Liver (tissue), 3 donors: ENCODE data around the gene WWOX.
A peak's percentile ranks its signal among the peaks of the same experiment; 100 is the strongest.

Experiments used
- EGR1 ChIP-seq, 2 donors: IDR thresholded peaks; 2 replicates each; pipeline ENCODE4 v1.6.1; 2016 to 2018; ENCODE audit warnings: antibody characterized with exemption in 2 of 2, low read depth in 2 of 2
- FOXA1 ChIP-seq: IDR thresholded peaks from 2 replicates; pipeline ENCODE4 v1.6.1; 2016; ENCODE audit warnings: antibody characterized with exemption
- GABPA ChIP-seq, 2 donors: IDR thresholded peaks in 1 of 2; conservative IDR thresholded peaks in 1 of 2; 2 replicates each; pipeline ENCODE4 v1.6.1; 2016; ENCODE audit warnings: antibody characterized with exemption in 2 of 2, mild to moderate bottlenecking in 1 of 2, moderate library complexity in 1 of 2
- HNF4A ChIP-seq, 2 donors: conservative IDR thresholded peaks; 2 replicates each; pipeline ENCODE4 v1.6.1; 2016; ENCODE audit warnings: antibody characterized with exemption in 2 of 2, mild to moderate bottlenecking in 2 of 2
- JUND ChIP-seq, 2 donors: IDR thresholded peaks; 2 replicates each; pipeline ENCODE4 v1.6.1; 2016; ENCODE audit warnings: antibody characterized with exemption in 2 of 2
- RAD21 ChIP-seq, 2 donors: IDR thresholded peaks; 2 replicates each; pipeline ENCODE4 v1.6.1; 2016; ENCODE audit warnings: antibody characterized with exemption in 2 of 2, mild to moderate bottlenecking in 2 of 2
- RXRA ChIP-seq, 2 donors: IDR thresholded peaks; 2 replicates each; pipeline ENCODE4 v1.6.1; 2017 to 2018; ENCODE audit warnings: antibody characterized with exemption in 2 of 2, mild to moderate bottlenecking in 1 of 2
- TAF1 ChIP-seq: conservative IDR thresholded peaks from 2 replicates; pipeline ENCODE4 v1.6.1; 2016; ENCODE audit warnings: antibody characterized with exemption, mild to moderate bottlenecking
- YY1 ChIP-seq: IDR thresholded peaks from 2 replicates; pipeline ENCODE4 v1.6.1; 2016; ENCODE audit warnings: antibody characterized with exemption, mild to moderate bottlenecking
- TF ChIP-seq, protein P1 (sequence below): fragments of 150-350 bp; IDR thresholded peaks from 2 replicates; pipeline ENCODE4 v1.5.1; 2017; ENCODE audit warnings: improper control_type of control experiment, low read depth, low read length; ENCODE audit not compliant: missing input control
- TF ChIP-seq, protein P2 (sequence below): IDR thresholded peaks from 2 replicates; pipeline ENCODE4 v1.6.1; 2016; ENCODE audit warnings: antibody characterized with exemption
- TF ChIP-seq, protein P3 (sequence below): IDR thresholded peaks from 2 replicates; pipeline ENCODE4 v1.6.1; 2016; ENCODE audit warnings: antibody characterized with exemption
- TF ChIP-seq, protein P4 (sequence below): IDR thresholded peaks from 2 replicates; pipeline ENCODE4 v1.6.1; 2016; ENCODE audit warnings: antibody characterized with exemption
- TF ChIP-seq, protein P5 (sequence below): IDR thresholded peaks from 2 replicates; pipeline ENCODE4 v1.6.1; 2016; ENCODE audit warnings: antibody characterized with exemption, mild to moderate bottlenecking
- donor health status: healthy.
- donor health status: healthy.

DNA sequence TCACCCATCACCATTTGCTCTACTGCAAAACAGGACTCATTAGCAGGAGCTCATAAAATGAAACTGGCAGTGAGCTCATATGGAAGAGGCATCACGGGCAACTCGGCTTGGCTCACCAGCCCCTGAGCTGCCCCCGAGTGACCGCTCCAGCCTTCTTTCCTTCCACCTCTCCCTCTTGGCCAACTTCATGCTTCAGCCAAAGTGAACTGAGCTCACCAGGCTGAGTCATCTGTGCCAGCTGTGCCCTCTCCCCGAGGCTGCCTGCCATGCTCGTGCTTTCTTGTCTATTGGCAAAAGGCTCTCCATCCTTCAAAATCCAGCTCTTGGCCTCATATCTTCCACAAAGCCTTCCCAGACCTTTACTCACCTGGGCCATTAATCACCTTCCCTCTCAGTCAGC is 391.4 kb downstream of the WWOX start:
- TF ChIP-seq, protein P1, sequence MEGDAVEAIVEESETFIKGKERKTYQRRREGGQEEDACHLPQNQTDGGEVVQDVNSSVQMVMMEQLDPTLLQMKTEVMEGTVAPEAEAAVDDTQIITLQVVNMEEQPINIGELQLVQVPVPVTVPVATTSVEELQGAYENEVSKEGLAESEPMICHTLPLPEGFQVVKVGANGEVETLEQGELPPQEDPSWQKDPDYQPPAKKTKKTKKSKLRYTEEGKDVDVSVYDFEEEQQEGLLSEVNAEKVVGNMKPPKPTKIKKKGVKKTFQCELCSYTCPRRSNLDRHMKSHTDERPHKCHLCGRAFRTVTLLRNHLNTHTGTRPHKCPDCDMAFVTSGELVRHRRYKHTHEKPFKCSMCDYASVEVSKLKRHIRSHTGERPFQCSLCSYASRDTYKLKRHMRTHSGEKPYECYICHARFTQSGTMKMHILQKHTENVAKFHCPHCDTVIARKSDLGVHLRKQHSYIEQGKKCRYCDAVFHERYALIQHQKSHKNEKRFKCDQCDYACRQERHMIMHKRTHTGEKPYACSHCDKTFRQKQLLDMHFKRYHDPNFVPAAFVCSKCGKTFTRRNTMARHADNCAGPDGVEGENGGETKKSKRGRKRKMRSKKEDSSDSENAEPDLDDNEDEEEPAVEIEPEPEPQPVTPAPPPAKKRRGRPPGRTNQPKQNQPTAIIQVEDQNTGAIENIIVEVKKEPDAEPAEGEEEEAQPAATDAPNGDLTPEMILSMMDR = no peak
- TF ChIP-seq RAD21 (IDR thresholded peaks at IDR 0.05) = no peak
- TF ChIP-seq, protein P2, sequence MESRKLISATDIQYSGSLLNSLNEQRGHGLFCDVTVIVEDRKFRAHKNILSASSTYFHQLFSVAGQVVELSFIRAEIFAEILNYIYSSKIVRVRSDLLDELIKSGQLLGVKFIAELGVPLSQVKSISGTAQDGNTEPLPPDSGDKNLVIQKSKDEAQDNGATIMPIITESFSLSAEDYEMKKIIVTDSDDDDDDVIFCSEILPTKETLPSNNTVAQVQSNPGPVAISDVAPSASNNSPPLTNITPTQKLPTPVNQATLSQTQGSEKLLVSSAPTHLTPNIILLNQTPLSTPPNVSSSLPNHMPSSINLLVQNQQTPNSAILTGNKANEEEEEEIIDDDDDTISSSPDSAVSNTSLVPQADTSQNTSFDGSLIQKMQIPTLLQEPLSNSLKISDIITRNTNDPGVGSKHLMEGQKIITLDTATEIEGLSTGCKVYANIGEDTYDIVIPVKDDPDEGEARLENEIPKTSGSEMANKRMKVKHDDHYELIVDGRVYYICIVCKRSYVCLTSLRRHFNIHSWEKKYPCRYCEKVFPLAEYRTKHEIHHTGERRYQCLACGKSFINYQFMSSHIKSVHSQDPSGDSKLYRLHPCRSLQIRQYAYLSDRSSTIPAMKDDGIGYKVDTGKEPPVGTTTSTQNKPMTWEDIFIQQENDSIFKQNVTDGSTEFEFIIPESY = no peak
- TF ChIP-seq, protein P3, sequence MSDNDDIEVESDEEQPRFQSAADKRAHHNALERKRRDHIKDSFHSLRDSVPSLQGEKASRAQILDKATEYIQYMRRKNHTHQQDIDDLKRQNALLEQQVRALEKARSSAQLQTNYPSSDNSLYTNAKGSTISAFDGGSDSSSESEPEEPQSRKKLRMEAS = no peak
- no peak for TF ChIP-seq FOXA1
- TF ChIP-seq, protein P4, sequence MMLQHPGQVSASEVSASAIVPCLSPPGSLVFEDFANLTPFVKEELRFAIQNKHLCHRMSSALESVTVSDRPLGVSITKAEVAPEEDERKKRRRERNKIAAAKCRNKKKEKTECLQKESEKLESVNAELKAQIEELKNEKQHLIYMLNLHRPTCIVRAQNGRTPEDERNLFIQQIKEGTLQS = no peak
- TF ChIP-seq RXRA (IDR thresholded peaks at IDR 0.05) = no peak
- no peak for TF ChIP-seq YY1
- TF ChIP-seq, protein P5, sequence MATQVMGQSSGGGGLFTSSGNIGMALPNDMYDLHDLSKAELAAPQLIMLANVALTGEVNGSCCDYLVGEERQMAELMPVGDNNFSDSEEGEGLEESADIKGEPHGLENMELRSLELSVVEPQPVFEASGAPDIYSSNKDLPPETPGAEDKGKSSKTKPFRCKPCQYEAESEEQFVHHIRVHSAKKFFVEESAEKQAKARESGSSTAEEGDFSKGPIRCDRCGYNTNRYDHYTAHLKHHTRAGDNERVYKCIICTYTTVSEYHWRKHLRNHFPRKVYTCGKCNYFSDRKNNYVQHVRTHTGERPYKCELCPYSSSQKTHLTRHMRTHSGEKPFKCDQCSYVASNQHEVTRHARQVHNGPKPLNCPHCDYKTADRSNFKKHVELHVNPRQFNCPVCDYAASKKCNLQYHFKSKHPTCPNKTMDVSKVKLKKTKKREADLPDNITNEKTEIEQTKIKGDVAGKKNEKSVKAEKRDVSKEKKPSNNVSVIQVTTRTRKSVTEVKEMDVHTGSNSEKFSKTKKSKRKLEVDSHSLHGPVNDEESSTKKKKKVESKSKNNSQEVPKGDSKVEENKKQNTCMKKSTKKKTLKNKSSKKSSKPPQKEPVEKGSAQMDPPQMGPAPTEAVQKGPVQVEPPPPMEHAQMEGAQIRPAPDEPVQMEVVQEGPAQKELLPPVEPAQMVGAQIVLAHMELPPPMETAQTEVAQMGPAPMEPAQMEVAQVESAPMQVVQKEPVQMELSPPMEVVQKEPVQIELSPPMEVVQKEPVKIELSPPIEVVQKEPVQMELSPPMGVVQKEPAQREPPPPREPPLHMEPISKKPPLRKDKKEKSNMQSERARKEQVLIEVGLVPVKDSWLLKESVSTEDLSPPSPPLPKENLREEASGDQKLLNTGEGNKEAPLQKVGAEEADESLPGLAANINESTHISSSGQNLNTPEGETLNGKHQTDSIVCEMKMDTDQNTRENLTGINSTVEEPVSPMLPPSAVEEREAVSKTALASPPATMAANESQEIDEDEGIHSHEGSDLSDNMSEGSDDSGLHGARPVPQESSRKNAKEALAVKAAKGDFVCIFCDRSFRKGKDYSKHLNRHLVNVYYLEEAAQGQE = no peak
- TF ChIP-seq JUND (IDR thresholded peaks at IDR 0.05) = peak in 1 of 2 donors; percentile 12
- no peak for TF ChIP-seq EGR1 (IDR thresholded peaks at IDR 0.05; ENCODE audit: low read depth in 2 of 2)
- TF ChIP-seq TAF1 = no peak
- TF ChIP-seq GABPA (IDR thresholded peaks at IDR 0.05 in 1 of 2, conservative IDR thresholded peaks at IDR 0.05 in 1 of 2) = no peak
- no peak for TF ChIP-seq HNF4A (conservative IDR thresholded peaks at IDR 0.05)
